Body of pancreas (tissue), 4 donors: ENCODE data around the gene CEP250.
"Not testable (repeated sequence)": the region's sequence is repeated elsewhere in the genome, so short reads cannot be mapped to it uniquely, and the experiment has no call there.

Experiments used
- POLR2A ChIP-seq, 3 donors: fragments of 450-650 bp; IDR thresholded peaks; one replicate each; pipeline ENCODE4 v1.6.1; 2016; ENCODE audit warnings: antibody characterized with exemption in 3 of 3, mild to moderate bottlenecking in 2 of 3
- TF ChIP-seq, protein P1 (sequence below), 7 experiments: fragments of 450-650 bp in 4 of 7; fragments of 200-600 bp in 3 of 7; sonication (generic) in 3 of 7; IDR thresholded peaks; one replicate each; pipeline ENCODE4 v1.5.1; 2016 to 2019; ENCODE audit warnings: antibody characterized with exemption in 7 of 7

DNA sequence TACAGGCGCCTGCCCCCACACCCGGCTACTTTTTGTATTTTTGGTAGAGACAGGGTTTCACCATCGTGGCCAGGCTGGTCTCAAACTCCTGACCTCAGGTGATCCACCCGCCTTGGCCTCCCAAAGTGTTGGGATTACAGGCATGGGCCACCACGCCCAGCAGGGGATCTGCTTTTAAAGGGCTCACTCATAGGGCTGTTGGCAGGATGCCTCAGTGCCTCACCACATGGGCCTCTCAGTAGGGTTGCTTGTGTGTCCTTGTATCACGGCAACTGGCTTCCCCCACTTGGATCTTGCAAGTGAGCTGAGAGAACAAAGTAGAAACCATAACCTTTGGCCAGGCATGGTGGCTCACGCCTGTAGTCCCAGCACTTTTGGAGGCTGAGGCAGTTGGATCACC is 89.5 kb downstream of the CEP250 start:
- TF ChIP-seq, protein P1, sequence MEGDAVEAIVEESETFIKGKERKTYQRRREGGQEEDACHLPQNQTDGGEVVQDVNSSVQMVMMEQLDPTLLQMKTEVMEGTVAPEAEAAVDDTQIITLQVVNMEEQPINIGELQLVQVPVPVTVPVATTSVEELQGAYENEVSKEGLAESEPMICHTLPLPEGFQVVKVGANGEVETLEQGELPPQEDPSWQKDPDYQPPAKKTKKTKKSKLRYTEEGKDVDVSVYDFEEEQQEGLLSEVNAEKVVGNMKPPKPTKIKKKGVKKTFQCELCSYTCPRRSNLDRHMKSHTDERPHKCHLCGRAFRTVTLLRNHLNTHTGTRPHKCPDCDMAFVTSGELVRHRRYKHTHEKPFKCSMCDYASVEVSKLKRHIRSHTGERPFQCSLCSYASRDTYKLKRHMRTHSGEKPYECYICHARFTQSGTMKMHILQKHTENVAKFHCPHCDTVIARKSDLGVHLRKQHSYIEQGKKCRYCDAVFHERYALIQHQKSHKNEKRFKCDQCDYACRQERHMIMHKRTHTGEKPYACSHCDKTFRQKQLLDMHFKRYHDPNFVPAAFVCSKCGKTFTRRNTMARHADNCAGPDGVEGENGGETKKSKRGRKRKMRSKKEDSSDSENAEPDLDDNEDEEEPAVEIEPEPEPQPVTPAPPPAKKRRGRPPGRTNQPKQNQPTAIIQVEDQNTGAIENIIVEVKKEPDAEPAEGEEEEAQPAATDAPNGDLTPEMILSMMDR (IDR thresholded peaks at IDR 0.05), result not testable (repeated sequence)
- TF ChIP-seq POLR2A (IDR thresholded peaks at IDR 0.05), result not testable (repeated sequence)
